Measurements from ENCODE around the gene AGBL1.

- no peak for TF ChIP-seq EZH2 (IDR thresholded peaks at IDR 0.05; ENCODE audit: borderline replicate concordance, low read length)
- TF ChIP-seq CTCF (conservative IDR thresholded peaks at IDR 0.05 in 1 of 2, IDR thresholded peaks at IDR 0.05 in 1 of 2; ENCODE audit: extremely low read depth in 1 of 2, insufficient read depth in 1 of 2, low read depth in 1 of 2, low read length in 2 of 2) = no peak
Measured at GRCh38 chr15:86935841-86936240, 856.2 kb downstream of the AGBL1 start.
